Hematopoietic multipotent progenitor cell treated with erythropoietin and hydrocortisone succinate and interleukin-3 and kit ligand, for 15 days (in vitro differentiated cells): Measurements from ENCODE around the gene TBX2.

ENCODE experiments used
- DNase-seq: peaks from one replicate; pipeline ENCODE4 v3.0.0-alpha.2; 2015; ENCODE audit warnings: low spot score

The TBX2 gene

GRCh38 chr17:61402073-61402541 lies 2.5 kb downstream of the TBX2 start:
- DNase-seq: no peak

GRCh38 chr17:61402978-61403800 lies 3.5 kb downstream of the TBX2 start:
- no peak for DNase-seq

GRCh38 chr17:61403801-61404662 lies 4.4 kb downstream of the TBX2 start:
- no peak for DNase-seq

- DNase-seq: no peak
These were observed 4.9 kb downstream of the TBX2 start for GRCh38 chr17:61404663-61404912.

- no peak for DNase-seq
These were observed 5.5 kb downstream of the TBX2 start for GRCh38 chr17:61404913-61405685.

- no peak for DNase-seq
These were observed 6.3 kb downstream of the TBX2 start for GRCh38 chr17:61405686-61406536.

- no peak for DNase-seq
These were observed 6.8 kb downstream of the TBX2 start for GRCh38 chr17:61406537-61406845.

GRCh38 chr17:61406971-61407911 lies 7.6 kb downstream of the TBX2 start:
- DNase-seq: no peak

GRCh38 chr17:61408151-61409041 lies 8.8 kb downstream of the TBX2 start:
- DNase-seq: no peak

GRCh38 chr17:61409301-61410112 lies 9.9 kb downstream of the TBX2 start:
- DNase-seq: peak; percentile 31

- DNase-seq: peak; percentile 51
These were observed 10.7 kb downstream of the TBX2 start for GRCh38 chr17:61410141-61411010.

GRCh38 chr17:61411011-61411260 lies 11.3 kb downstream of the TBX2 start:
- no peak for DNase-seq

GRCh38 chr17:61411261-61412142 lies 11.9 kb downstream of the TBX2 start:
- no peak for DNase-seq

- peak; percentile 49 for DNase-seq
These were observed 12.7 kb downstream of the TBX2 start for GRCh38 chr17:61412143-61412859.

- DNase-seq: no peak
These were observed 13.4 kb downstream of the TBX2 start for GRCh38 chr17:61412860-61413660.
